GM19395 (cell line): ENCODE data around the gene TMEM236.

Experiments
- ATAC-seq: cut with Tn5 transposase; IDR thresholded peaks from one replicate; pipeline ENCODE4 v1.9.1; 2021; ENCODE audit warnings: mild to moderate bottlenecking, moderate library complexity; ENCODE audit not compliant: unreplicated experiment

The TMEM236 gene

DNA sequence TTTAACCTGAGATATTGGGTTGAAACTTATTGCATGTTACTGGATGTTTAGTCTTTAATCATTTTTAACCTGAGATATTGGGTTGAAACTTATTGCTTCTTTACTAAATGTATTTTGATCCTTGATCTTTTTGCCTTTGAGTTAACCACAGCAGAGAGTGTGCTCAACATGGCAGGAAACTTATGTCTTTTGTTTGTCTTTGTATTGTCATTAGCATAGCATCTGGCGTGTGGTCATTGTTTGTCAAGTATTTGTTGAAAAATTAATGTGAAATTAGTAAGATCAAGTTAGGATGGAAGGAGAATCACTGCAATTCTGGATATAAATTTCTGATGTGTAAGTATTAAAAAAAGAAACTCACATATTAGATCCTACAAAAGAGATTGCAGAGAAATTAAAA is 65.3 kb downstream of the TMEM236 start:
- no peak for ATAC-seq

DNA sequence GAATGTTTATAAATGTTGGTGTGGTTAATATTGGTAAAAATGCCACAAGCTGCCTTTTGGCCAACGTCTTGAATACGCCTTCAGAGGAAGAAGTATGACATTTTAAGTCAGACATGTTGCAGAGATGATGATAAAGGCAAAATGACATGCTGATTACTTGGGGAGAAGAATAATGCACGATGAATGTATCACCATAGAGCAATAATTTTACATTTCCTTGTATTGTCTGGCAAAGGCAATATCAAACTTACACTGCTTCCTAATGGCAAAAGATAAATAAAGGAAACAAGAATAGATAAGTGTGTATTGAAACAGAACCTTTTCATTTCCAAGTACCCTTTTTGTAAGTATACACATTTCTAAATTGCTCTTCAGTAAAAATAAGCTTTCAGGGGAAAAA is 65.8 kb downstream of the TMEM236 start:
- no peak for ATAC-seq

GRCh38 chr10:17819836-17820235 is 67.8 kb downstream of the TMEM236 start:
- ATAC-seq: no peak

- no peak for ATAC-seq
Observed at GRCh38 chr10:17820943-17821342, 68.9 kb downstream of the TMEM236 start.

DNA sequence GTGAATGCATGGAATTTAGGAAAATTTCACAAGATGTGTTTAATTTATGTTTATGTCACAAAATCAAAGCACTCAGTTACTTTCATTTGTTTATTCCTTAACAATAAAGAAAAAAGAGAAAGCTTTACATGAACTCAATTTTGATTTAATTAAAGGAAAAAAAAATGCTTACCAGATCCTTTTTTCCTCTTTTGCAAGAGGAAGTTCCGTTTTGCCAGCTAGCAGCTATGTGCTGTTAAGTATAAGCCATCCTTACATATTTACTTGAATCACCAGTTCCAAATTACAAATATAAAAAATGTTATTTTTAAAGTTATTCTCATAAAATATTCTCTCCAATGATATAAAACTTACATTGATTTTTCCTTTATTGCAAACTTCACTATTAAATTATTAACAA is 69.9 kb downstream of the TMEM236 start:
- ATAC-seq: no peak

- no peak for ATAC-seq
Observed at GRCh38 chr10:17831341-17831740, 79.3 kb downstream of the TMEM236 start.

DNA sequence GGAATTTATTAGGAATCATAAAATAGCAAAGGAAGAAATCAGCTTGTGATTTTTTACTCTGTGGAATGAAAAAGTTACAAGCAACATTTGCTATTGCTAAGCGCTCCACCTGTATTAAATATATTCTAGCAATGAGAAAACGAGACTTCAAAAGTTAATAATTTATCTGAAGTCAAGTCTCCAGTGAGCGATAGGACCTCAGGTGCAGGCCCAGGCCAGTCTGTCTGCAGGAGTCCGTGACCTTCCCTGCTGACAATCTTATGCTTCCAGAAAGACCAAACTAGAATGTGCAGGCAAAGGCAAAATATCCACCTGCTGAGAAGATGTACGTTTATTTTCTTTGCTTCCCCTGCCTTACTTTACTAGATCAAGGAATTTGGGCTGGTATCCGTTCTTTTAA is 79.9 kb downstream of the TMEM236 start:
- ATAC-seq: no peak

DNA sequence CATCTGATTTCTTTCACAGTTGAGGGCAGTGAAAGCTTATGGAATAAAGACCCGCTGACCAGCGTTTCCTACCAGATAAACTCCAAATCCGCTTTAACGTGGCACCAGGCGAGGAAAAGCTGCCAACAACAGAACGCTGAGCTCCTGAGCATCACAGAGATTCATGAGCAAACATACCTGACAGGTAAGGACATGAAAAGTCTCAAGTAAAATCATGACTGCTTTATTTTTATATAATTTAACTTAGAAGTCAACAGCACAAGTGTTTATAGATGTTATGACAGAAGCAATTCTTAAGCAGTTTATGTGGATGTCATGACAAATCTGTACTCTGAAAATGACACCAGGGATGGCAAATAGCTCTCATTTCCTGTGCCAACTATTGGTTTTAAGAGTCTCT is 81.7 kb downstream of the TMEM236 start:
- no peak for ATAC-seq

DNA sequence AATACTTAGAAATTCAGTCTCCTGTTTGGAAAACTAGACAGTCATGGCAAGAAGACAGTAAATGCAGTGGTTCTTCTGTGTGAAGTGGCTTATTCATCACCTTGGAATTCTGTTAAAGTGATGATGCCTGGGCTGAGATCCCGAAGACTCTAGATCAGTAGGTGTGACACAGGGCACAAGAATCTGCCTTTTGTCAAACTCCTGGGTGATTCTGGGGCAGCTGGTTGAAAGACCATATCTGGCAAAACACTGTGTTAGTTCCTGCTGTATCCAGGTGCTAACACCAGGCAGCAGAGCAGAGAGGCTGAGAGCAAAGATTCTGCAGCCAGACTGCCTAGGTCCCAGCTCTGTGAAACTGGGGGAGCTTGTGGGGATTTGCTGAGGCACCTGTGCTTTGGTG is 83.7 kb downstream of the TMEM236 start:
- no peak for ATAC-seq

- ATAC-seq: no peak
Observed at GRCh38 chr10:17836942-17837341, 84.9 kb downstream of the TMEM236 start.

DNA sequence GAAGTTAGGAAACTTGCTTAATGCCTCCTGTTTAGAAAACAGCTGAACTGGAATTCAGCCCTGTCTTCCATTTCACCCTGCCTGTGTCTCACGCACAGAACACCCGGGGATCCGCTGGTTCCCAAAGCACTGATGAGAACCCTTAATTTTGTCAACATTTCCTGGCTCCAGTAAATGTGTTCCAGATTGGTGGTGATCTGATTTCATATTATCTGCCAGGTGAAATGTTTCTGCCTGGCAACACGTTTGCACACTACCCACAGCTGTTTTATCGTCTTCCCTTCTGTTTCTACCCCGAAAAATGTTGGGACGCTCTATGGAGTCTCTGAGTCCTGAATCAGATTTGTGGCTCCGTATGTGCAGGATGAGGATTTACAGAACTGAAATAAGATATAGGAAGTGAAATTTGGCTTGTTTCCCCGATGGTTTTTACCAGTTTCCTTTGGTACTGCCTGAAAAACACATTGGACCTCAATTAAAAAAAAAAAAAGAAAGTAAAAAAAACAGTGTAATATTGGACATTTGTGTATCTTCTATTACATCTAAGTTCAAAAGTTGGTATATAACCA is 86.2 kb downstream of the TMEM236 start:
- ATAC-seq: no peak

DNA sequence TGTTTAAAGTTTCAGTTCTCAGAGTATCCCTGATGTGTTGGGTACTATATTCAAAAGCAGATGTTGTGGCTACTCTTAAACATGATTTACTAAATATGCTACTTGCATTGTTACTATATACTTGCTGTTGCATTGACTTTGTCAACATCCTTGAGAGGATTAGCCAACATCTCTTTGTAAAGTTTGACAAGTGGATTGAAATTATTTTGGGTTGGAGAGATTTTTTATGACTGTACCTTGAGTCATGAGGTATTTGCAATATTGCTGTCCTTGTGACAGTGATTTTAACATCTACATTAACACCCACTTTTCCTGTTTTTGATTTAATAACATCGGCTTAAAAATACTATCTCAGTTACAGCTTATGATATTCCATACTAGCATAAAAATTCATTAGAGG is 89.0 kb downstream of the TMEM236 start:
- ATAC-seq: no peak

DNA sequence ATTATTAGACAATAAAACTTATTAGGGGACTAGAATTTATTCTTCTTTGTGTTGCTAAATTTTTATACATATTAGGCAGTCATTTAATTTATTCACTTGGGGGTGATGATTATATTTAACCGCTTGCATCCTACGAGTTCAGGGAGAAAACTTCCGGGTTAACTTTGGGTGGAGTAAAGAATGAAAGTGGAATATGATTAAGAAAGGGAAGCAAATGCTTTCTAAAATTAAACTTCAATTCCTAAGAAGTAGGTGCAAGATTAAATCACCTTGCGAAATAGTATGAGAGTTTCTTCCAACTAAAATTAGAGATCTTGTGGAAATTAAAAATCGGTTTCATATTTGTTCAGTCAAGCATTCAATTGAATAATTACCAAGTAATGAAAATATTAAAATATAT is 90.6 kb downstream of the TMEM236 start:
- no peak for ATAC-seq

- peak; percentile 62 for ATAC-seq
Observed at GRCh38 chr10:17847585-17848296, 95.7 kb downstream of the TMEM236 start.

GRCh38 chr10:17848646-17849045 is 96.6 kb downstream of the TMEM236 start:
- ATAC-seq: no peak
